ENCODE measurements around the gene KDM4B.

The KDM4B gene

DNA sequence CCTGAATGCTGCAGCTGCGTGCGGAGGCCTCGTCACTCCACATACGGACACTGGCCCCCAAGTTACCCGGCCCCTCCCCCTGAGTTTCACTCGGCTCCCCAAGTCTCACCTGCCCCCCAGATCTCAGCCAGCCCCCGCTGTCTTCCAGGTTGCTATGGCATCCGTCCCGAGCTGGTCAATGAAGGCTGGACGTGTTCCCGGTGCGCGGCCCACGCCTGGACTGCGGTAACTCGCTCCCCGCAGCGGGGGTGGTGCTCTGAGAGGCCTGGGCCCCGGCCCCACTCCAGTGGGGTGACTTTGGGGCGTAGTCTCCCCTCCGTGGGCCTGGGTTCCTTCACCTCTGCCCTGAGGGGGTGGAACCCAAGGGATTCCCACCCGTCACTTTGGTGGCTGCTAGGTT, 168.2 kb downstream of the KDM4B start:
- no peak for DNase-seq (ENCODE audit: low read depth)

DNA sequence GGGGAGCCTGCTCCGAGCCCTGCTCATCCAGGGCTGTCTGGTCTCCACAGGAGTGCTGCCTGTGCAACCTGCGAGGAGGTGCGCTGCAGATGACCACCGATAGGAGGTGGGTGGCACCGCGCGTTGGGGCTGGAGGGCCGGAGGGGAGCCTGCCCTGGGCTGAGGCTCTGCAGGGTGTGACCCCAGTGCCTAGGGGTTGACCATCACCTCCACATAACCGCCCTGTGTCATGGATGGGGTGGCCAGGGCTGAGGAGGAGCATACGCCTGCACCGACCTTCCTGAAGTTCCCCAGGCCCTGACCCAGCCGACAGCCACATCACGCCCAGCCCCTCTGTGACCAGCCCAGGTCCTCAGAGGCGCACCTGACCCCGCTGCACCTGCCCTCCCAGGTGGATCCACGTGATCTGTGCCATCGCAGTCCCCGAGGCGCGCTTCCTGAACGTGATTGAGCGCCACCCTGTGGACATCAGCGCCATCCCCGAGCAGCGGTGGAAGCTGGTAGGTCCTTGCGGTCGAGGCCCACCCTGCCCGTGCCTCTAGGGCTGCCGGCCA, 168.7 kb downstream of the KDM4B start:
- no peak for DNase-seq (ENCODE audit: low read depth)

DNA sequence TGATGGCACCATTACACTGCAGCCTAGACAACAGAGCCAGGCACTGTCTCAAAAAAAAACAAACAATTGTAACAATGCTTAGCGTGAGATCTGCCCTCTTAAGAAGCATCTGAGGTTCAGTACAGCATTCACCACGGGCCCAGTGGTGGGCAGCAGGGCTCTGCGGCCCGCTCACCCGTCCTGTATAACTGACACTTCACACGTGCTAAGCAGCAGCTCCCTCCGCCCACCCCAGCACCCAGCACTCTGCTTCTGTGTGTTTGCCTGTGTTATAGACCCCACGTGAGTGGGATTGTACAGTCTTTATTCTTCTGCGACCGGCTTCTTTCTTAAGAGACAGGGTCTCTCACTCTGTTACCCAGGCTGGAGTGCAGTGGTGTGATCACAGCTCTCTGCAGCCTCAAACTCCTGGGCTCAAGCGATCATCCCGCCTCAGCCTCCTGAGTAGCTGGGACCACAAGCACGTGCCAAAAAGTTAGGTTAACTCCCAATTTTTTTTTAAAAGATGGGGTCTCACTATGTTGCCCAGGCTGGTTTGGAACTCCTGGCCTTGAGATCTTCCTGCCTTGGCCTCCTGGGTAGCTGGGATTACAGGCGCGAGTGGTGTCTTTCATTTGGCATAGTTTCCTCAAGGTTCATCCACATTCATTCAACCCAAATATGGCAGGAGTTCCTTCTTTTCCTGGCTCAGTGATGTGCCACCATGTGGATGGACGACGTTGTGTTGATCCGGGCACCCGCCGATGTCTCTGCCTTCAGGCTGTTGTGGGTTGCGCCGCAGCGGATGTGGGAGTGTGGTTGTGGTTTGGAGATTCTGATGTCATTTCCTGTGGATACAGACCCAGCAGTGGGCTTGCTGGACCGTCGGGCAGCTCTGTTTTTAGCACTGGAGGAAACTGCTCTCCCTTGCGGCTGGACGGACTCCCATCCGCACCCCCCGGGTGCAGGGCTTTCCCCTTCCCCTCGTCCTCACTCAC, 170.0 kb downstream of the KDM4B start:
- DNase-seq (ENCODE audit: low read depth), result no peak

DNA sequence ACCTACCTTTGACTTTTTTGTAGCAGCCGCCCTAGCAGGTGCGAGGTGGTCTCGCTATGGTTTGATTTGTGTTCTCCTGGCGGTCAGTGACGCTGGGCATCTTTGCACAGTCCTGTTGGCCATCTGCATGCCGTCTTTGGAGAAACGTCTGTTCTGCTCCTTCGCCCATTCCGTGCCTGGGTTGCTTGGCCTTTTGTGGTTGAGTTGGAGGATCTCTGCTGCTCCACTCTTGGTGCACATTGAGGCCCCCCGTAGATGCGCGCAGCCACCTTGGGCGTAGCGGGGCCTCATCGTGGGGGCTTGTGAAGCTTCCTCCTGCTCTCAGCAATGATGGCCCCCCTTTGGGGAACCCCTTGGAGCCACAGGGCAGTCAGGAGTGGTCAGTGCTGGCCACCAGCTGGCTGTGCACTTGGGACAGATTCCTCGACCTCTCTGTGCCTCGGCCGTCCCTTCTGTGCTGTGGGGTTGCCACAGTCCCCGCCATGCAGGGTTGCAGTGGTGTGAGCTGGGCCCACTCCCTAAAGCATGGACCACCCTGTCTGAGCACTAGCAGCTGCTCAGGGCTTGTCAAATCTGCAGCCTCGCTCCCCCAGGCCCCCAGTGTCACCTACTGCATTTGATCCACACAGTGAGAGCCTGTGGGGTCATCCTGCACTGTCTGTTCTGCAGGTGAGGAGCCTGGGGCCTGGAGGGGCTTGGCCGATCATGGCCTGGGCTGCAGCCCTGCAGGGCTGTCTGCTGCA, 170.8 kb downstream of the KDM4B start:
- DNase-seq (ENCODE audit: low read depth), result no peak

DNA sequence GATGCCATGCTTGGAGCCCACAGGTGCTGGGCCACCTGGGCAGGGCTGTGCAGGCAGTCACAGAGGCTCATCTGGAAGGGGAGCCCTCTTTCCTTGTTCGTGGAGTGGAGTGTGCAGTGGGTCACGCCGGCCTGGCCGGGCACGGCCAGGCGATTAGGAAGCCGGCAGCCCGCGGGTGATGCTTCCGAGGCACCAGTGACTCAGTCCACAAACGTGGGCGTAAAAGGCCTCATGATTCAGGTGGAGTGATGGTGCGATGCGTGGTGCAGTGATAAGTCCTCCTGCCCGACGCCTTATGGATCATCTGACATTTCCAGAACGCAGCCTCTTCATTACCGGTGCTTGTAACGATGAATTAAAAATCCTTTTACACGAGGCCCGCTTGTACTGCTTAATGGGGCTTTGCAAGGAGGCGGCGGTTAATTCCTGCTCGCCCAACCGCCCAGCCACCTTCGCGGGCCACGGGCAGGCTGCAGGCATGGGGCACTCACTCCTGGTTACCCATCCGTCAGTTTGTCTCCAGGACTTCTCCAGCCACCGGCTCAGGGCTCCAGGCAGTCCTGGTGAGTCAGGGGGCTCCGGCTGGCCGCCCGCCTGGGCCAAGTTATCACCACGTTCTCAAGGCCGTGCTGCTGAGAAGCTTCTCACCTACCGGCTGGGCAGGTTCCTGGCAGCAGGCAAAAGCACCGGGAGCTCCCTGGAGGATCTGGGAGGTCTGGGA, 172.4 kb downstream of the KDM4B start:
- DNase-seq (ENCODE audit: low read depth), result no peak

GRCh38 chr19:5141850-5142724, 173.2 kb downstream of the KDM4B start:
- no peak for DNase-seq (ENCODE audit: low read depth)

- DNase-seq (ENCODE audit: low read depth), result no peak
These were observed 173.8 kb downstream of the KDM4B start for GRCh38 chr19:5142725-5143097.

- no peak for DNase-seq (ENCODE audit: low read depth)
These were observed 174.8 kb downstream of the KDM4B start for GRCh38 chr19:5143471-5144411.

DNA sequence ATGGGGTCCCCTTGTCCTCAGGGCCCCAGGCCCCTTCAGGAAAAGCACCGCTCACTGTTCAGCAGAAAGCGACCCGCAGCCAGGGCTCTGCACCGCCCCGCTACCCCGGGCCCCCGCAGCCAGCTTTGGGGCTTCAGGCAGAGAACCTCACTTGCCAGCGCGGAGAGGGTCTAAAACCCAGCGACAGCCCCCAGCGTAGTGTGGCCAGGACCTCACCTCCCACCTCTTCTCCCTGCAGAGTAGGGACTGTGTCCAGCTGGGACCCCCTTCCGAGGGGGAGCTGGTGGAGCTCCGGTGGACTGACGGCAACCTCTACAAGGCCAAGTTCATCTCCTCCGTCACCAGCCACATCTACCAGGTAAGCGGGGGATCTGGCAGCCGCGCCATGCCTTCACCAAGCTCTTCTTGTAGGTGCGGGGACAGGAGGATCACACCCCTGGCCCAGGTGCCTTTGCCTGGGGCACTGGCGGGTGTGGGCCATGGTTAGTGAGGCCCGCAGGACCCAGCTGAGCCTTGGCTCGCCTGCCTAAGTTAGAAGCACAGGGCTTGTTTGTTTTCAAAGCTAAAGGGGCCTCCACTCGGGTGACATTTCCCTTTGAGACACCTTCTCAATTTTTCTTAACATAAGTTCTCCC, 175.7 kb downstream of the KDM4B start:
- no peak for DNase-seq (ENCODE audit: low read depth)

GRCh38 chr19:5145521-5146511, 176.9 kb downstream of the KDM4B start:
- DNase-seq (ENCODE audit: low read depth), result no peak

DNA sequence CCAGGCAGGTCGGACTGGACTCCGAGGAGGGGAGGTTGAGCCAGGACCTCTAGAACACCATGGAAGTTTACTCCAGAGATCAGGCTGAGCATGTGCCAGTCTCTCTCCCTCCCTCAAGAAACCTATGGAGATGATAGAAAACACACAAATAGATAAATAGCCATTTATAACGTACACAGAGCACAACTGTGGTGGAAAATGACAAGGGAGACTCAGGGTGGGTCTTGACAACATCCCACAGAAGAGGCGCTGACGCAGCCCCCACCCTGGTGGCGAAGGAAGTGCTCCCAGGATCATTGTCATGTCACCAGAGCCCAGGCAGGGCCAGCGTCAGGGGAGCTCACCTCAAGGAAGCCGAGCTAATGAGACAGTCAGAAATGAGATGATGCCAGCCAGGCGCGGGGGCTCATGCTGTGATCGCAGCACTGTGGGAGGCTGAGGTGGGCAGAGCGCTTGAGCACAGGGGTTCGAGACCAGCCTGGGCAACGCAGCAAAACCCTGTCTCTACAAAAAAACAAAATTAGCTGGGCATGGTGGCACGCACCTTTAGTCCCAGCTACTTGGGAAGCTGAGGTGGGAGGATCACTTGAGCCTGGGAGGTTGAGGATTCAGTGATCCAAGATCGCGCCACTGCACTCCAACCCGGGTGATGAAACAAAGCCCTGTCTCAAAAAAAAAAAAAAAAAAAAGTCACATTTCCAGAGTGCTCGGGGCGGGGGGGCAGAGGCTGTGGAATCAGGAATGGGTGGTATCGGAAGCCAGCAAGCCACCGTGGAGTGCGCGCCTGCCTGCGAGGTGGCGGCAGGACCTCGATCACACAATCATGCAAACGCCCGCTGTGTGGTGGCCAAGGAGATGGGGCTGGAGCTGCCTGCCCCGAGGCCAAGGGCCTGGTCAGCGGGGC, 178.4 kb downstream of the KDM4B start:
- no peak for DNase-seq (ENCODE audit: low read depth)

- no peak for DNase-seq (ENCODE audit: low read depth)
These were observed 179.3 kb downstream of the KDM4B start for GRCh38 chr19:5147978-5148793.

DNA sequence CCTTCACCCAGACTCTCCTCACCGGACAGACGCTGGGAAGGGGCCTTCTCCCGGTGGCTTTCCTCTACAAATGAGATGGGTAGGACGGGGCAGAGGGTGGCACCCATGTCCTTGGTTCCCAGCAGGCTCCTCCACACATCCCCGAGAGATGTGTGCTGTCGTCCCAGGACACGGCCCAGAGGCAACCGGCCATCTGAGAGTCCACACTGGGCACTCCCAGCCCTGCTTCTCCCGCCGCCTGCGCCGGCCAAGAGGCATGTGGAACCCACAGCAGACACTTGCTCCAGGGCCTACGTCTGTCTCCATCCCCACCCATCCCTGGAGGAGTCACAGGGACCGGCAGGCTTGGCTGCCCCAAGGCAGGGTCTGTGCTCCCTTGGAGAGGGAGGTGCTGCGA, 179.9 kb downstream of the KDM4B start:
- no peak for DNase-seq (ENCODE audit: low read depth)

DNA sequence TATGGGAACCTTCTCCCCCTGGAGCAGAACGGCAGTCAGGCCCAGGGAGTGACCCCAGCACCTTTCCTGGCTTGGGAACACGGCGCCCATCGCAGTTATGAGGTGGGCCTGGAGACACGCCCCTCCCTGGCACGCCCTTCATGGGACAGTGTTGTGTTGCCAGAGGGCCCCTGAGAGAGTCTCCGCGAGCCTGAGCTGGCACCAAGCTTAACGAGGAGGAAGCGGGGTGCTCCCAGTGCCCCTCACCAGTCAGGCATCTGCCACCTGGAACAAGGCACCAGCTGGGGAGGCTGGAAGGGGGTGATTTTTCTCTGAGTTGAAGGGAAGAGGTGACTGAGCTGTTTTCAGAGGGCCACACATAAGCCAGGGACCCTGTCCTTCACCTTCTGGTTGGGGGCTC, 180.6 kb downstream of the KDM4B start:
- no peak for DNase-seq (ENCODE audit: low read depth)

- DNase-seq (ENCODE audit: low read depth), result no peak
These were observed 181.3 kb downstream of the KDM4B start for GRCh38 chr19:5149932-5150901.
